HTERT RPE-1 (cell line): ENCODE data around the gene CALD1.

Experiments
- in situ Hi-C: fragments of 300-500 bp; cut with MboI; formaldehyde crosslinking; loops from 4 replicates; pipeline ENCODE4 v1.14.3; 2020; ENCODE audit warnings: low sequenced_read_pairs

CALD1 gene

DNA sequence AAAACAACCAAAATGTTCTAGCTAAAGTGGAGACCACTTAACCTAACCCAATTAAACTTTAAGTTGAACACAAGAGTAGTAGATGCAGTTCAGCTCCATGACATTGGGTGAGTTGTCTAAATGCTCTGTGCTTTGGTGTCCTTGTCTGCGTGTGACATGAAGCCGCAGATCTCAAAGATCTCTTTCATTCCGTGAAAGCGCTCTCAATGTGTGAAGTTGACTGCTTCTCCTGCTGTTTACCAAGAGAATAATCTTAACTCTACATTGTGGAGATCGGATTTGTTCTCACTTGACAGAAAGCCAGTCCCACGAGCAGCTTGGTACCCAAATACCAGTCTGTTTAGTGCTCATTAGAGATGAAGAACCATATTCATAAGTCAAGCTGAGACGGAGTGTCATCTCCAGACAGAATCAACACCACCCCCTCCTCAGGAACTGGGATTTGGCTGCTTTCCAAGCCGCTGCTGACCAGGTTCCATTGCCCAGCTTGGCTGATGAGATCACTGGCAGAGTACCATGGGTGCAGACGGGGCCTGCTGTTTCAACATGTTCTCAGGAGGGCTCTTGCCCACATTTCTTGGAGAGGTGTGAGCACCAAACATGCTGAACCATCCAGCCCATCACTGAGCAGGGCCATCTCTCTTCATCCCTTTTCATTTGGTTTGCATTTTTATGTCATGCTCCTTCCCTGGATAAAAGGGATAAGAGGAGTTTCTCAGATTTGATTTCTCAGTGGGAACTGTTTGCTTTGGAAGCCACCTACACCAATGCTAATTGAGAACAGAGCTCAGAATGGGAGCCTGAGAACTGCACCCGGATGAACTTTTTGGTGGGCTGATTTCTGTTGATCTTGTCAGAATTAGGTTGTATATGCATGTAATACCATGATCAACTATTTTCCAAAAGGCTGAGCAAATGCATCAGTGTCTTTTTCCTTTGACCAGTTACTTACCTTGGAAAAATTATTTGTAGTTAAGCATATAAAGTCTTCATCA is 111.1 kb downstream of the CALD1 start:
- in situ Hi-C loops, result no loop called here

GRCh38 chr7:134891262-134891695 is 111.8 kb downstream of the CALD1 start:
- in situ Hi-C loops, result no loop called here

DNA sequence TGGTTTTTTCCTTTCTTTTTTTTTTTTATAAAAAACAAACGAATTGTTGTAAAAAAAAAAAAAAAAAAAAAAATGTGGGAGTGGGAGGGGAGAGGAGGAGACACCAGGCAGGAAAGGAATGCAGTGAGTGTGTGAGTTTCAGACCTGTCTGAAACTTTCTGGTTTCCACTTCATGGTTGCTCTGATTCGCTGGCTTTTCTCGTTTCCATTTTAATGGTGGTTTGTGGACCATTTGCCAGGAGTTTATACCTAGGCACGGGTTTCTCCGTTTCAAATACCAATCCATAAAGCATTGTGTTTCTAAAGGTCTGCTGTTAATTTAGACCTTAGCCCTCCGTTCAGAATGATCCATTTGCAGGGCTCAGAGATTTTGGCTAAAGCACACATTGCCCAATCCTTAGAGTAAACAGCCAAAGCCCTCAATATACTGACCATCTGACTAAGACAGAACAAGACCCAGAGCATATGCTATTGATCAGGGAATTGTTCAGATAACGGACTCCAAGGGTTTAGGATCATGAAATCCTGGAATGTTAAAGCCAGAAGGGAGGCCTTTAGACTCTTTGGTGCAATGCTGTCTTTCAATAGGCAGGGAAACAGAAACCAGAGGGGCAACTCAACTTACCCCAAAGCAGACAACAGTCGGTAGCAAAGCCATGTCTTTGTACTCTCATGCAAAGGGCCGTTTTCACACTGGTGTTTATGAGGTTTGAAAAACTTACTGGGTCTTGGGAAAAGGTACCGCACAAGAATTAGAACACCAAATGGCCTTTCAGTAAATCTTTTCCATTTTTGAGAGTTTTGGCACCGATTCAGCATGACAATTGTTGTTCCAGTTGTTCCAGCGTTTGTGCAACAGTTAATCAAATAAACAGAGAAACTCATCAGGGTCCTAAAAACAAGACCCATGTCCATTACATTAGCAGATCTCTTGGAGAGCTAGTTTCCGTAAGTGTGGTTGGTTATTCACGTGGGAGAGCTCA is 112.6 kb downstream of the CALD1 start:
- in situ Hi-C loops, result no loop called here

- in situ Hi-C loops, result no loop called here
These were observed 113.5 kb downstream of the CALD1 start for GRCh38 chr7:134892963-134893362.

GRCh38 chr7:134893920-134894319 is 114.5 kb downstream of the CALD1 start:
- in situ Hi-C loops, result no loop called here

- in situ Hi-C loops, result no loop called here
These were observed 115.5 kb downstream of the CALD1 start for GRCh38 chr7:134894928-134895327.

DNA sequence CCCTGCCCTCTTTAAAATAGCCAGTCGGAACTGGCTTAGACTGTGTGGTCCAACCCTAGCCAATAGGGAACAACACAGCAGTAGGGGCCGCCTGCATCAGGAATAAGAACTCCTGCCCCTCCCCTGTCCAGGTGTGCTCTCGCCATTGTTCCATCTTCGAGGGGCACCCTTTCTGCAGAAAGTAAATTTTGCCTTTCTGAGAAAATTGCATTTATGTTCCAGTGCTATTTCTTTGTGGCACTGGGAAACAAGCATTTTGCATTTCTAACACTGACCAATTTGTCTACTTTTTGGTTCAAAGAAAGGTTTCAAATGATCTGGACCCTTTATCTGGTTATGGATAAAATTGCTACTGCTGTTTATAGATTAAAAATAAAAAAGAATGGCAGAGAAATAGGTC is 116.6 kb downstream of the CALD1 start:
- in situ Hi-C loops, result no loop called here

DNA sequence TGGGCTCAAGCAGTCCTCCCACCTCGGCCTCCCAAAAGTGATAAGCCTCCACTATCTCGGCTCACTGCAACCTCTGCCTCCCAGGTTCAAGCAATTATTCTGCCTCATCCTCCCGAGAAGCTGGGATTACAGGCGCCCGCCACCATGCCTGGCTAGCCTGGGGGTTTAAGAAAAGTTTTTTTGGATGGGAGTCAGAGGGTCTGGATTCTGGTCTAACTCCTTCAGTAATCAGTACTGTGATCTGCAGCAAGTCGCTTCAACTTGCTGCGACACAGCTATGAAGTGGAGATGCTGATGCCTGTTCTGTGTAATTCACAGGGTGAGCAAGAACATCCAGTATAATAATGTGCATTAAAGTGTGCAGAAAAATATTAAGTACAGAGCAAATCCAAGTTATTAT is 118.5 kb downstream of the CALD1 start:
- in situ Hi-C loops, result no loop called here

GRCh38 chr7:134899729-134900128 is 120.3 kb downstream of the CALD1 start:
- in situ Hi-C loops, result no loop called here

- in situ Hi-C loops, result no loop called here
These were observed 120.9 kb downstream of the CALD1 start for GRCh38 chr7:134900166-134900982.

DNA sequence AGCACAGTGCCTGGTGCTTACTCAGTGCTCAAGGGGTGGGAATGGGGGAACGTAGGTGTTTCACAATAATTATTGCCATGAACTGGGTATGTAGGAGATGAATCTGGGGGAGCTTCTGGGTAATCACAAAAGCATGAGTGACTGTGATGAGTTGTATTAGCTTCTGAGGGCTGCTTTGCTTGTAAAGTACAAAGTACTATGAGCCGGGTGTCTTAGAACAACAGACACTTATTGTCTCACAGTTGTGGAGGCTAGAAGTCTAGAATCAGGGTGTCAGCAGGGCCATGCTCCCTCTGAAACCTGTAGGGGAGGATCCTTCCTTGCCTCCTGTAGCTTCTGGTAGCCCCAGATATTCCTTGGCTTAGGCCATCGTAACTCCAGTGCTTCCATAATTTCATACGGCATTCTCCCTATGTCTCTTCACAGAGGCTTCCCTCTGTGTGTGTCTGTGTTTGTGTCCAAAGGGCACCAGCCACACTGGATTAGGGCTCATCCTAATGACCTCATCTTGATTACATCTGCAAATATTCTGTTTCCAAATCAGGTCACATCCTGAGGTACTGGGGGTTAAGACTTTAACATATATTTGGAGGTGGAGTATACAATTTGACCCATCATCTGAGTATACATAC is 122.1 kb downstream of the CALD1 start:
- in situ Hi-C loops, result no loop called here

- in situ Hi-C loops, result no loop called here
These were observed 122.6 kb downstream of the CALD1 start for GRCh38 chr7:134902058-134902457.

- in situ Hi-C loops, result no loop called here
These were observed 123.8 kb downstream of the CALD1 start for GRCh38 chr7:134903073-134903790.

- in situ Hi-C loops, result no loop called here
These were observed 125.9 kb downstream of the CALD1 start for GRCh38 chr7:134905375-134905774.

DNA sequence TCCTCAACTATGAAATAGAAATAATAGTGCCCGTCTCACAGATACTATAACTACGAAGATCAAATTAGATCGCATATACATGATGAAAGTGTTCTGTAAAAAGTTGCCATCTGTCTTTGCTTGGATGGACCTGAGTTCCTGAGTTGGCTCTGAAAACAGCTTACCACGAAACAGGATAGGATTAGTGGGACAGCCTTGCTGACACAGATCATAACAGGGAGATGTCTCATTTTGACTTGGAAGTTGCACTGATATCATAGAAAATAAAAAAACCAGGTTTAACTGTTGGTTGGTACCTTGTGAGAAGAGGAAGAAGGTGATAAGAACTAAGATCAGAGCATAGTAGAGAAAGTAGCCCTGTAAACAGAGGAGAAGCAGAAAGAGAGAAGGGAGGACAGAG is 127.6 kb downstream of the CALD1 start:
- in situ Hi-C loops, result no loop called here

DNA sequence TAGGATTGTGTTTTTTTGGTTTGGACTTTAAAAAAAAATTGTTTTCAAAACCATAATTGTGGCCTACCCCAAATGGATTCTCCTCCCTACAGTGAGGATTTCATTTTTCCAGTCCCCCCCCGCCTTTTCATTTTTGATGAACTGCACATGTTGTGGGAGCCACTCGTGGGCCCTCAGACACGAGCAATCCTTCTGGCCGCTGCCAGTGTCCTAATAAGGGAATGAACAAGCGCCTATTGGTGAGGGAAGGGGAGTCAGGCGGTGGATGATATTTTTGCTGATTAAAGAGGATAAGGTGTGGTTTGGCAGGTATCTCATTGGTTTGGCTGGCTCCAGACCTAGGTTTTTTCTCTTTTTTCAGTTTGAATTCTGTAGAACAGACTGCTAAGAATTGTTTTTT is 128.2 kb downstream of the CALD1 start:
- in situ Hi-C loops, result no loop called here

GRCh38 chr7:134908289-134908688 is 128.9 kb downstream of the CALD1 start:
- in situ Hi-C loops, result no loop called here

GRCh38 chr7:134910214-134910890 is 130.9 kb downstream of the CALD1 start:
- in situ Hi-C loops, result no loop called here

GRCh38 chr7:134910968-134911367 is 131.5 kb downstream of the CALD1 start:
- in situ Hi-C loops, result no loop called here
